ENCODE measurements around the gene TRAF7.
"Not testable (repeated sequence)": the region's sequence is repeated elsewhere in the genome, so short reads cannot be mapped to it uniquely, and the experiment has no call there.

- not testable (repeated sequence) for TF ChIP-seq POLR2A (IDR thresholded peaks at IDR 0.05; ENCODE audit: control extremely low read depth in 1 of 2, low read depth in 2 of 2, low read length in 2 of 2); POLR2AphosphoS5 (IDR thresholded peaks at IDR 0.05; ENCODE audit: low read depth, low read length); SAP30 (IDR thresholded peaks at IDR 0.05; ENCODE audit: insufficient read depth, insufficient replicate concordance, low read length); ZNF274 (IDR thresholded peaks at IDR 0.05; ENCODE audit: borderline replicate concordance, extremely low read depth, low read length); RFX5 (IDR thresholded peaks at IDR 0.05; ENCODE audit: borderline replicate concordance, low read depth, low read length); TAF1 (IDR thresholded peaks at IDR 0.05; ENCODE audit: low read depth, low read length)
- TF ChIP-seq, protein P1, sequence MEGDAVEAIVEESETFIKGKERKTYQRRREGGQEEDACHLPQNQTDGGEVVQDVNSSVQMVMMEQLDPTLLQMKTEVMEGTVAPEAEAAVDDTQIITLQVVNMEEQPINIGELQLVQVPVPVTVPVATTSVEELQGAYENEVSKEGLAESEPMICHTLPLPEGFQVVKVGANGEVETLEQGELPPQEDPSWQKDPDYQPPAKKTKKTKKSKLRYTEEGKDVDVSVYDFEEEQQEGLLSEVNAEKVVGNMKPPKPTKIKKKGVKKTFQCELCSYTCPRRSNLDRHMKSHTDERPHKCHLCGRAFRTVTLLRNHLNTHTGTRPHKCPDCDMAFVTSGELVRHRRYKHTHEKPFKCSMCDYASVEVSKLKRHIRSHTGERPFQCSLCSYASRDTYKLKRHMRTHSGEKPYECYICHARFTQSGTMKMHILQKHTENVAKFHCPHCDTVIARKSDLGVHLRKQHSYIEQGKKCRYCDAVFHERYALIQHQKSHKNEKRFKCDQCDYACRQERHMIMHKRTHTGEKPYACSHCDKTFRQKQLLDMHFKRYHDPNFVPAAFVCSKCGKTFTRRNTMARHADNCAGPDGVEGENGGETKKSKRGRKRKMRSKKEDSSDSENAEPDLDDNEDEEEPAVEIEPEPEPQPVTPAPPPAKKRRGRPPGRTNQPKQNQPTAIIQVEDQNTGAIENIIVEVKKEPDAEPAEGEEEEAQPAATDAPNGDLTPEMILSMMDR (IDR thresholded peaks at IDR 0.05; ENCODE audit: control extremely low read depth in 1 of 3, insufficient read depth in 1 of 3, low read depth in 1 of 3, low read length in 3 of 3): not testable (repeated sequence)
- TF ChIP-seq, protein P2, sequence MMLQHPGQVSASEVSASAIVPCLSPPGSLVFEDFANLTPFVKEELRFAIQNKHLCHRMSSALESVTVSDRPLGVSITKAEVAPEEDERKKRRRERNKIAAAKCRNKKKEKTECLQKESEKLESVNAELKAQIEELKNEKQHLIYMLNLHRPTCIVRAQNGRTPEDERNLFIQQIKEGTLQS (IDR thresholded peaks at IDR 0.05; ENCODE audit: insufficient read depth, low read depth, low read length): not testable (repeated sequence)
Observed at GRCh38 chr16:2107791-2108125, 47.8 kb upstream of the TRAF7 start.
